ENCODE results near the gene UBA52. TPM values are rescaled to one million over a fixed set of nuclear protein-coding genes. Genes with fewer than 3 reads are reported as not detected.

The UBA52 gene
- total RNA-seq, 1 experiment from 2014 or later = 1,108 TPM

GRCh38 chr19:18541992-18542940, 29.4 kb upstream of the UBA52 start:
- ATAC-seq (no peak), DNase-seq (no peak)
- no TSS peak for BruUV-seq (replicated peaks)
- no peak for TF ChIP-seq CTCF (conservative IDR thresholded peaks at IDR 0.05; ENCODE audit: low read depth, low read length)
- TF ChIP-seq EZH2phosphoT487 (IDR thresholded peaks at IDR 0.05; ENCODE audit: borderline replicate concordance, low read length) = no peak
- no peak for TF ChIP-seq EZH2 (IDR thresholded peaks at IDR 0.05; ENCODE audit: low read length, unreplicated experiment)
- Histone ChIP-seq H4K20me1 (ENCODE audit: low read length) (no peaks in the 10 kb centered on the region), H3F3A (ENCODE audit: low read length, unreplicated experiment) (no peaks in the 10 kb centered on the region), H3K9ac (ENCODE audit: low read length) (peak overlapping the region; percentile 46; the same call in 1 of the 2 replicates), H3K27me3 (ENCODE audit: low read length) (no peaks in the 10 kb centered on the region), H3K4me3 (ENCODE audit: low read length) (peak overlapping the region; percentile 70), H3K4me2 (ENCODE audit: low read length) (peak overlapping the region; percentile 89), H3K4me1 (ENCODE audit: insufficient read depth, low read length) (peaks cover 13% of the 10 kb centered on the region; the same call in 1 of the 2 replicates), H3K27ac (ENCODE audit: low read length) (no peak overlapping the region), H3K9me2 (replicated peaks; ENCODE audit: low read length) (no peaks in the 10 kb centered on the region), H3K9me3 (ENCODE audit: low read length) (no peaks in the 10 kb centered on the region), H3K79me2 (ENCODE audit: low read length) (peaks cover 11% of the 10 kb centered on the region), H2AFZ (ENCODE audit: low read length) (peak overlapping the region; percentile 42), H3K36me3 (ENCODE audit: low read depth, low read length) (peaks cover 7% of the 10 kb centered on the region; the same call in 1 of the 2 replicates)
- ChIA-PET CTCF (interaction anchor here (0.7 kb wide), 1 partner anchor 71 kb away, joined by 3 read pairs; no protein-coding TSS in a partner anchor), POLR2A (ENCODE audit: unreplicated experiment) (interaction anchor here (0.5 kb wide), 1 partner anchor 21 kb away, joined by 3 read pairs; no protein-coding TSS in a partner anchor)
- intact Hi-C loops (cut with micrococcal nuclease) = no loop called here

GRCh38 chr19:18542941-18543813, 28.5 kb upstream of the UBA52 start, which contains the start of gene FKBP8:
Gene FKBP8, minus strand, starts transcription at chr19:18543573. Its CDS starts 1,603 bp downstream, at chr19:18541970.
- Histone ChIP-seq H3K27me3 (ENCODE audit: low read length) (no peaks in the 10 kb centered on the region), H3K9ac (ENCODE audit: low read length) (peak within 1 kb of the TSS; percentile 46; the same call in 1 of the 2 replicates), H4K20me1 (ENCODE audit: low read length) (no peaks in the 10 kb centered on the region), H3K9me3 (ENCODE audit: low read length) (no peaks in the 10 kb centered on the region), H3F3A (ENCODE audit: low read length, unreplicated experiment) (no peaks in the 10 kb centered on the region), H3K36me3 (ENCODE audit: low read depth, low read length) (peaks cover 5% of the 10 kb centered on the region; the same call in 1 of the 2 replicates), H3K79me2 (ENCODE audit: low read length) (peaks cover 11% of the 10 kb centered on the region), H3K9me2 (replicated peaks; ENCODE audit: low read length) (no peaks in the 10 kb centered on the region), H3K4me1 (ENCODE audit: insufficient read depth, low read length) (peaks cover 13% of the 10 kb centered on the region; the same call in 1 of the 2 replicates), H3K4me3 (ENCODE audit: low read length) (peak within 1 kb of the TSS; percentile 72), H3K27ac (ENCODE audit: low read length) (no peak within 1 kb of the TSS), H2AFZ (ENCODE audit: low read length) (peak within 1 kb of the TSS; percentile 97), H3K4me2 (ENCODE audit: low read length) (peak within 1 kb of the TSS; percentile 94)
- intact Hi-C loops (cut with micrococcal nuclease) = no loop called here
- DNase-seq (peak; percentile 91), ATAC-seq (peak; percentile 98)
- ChIA-PET CTCF (no interaction called here), POLR2A (ENCODE audit: unreplicated experiment) (no interaction called here)
- TF ChIP-seq CTCF (conservative IDR thresholded peaks at IDR 0.05; ENCODE audit: low read depth, low read length) (no peak), EZH2 (IDR thresholded peaks at IDR 0.05; ENCODE audit: low read length, unreplicated experiment) (no peak), EZH2phosphoT487 (IDR thresholded peaks at IDR 0.05; ENCODE audit: borderline replicate concordance, low read length) (no peak)
- no TSS peak for BruUV-seq (replicated peaks)

All from PC-3 (cell line).